Kidney epithelial cell (primary cell): ENCODE results near the gene BRD9. TPM values are rescaled to one million over a fixed set of nuclear protein-coding genes. Genes with fewer than 3 reads are reported as not detected.
"Not testable (repeated sequence)": the region's sequence is repeated elsewhere in the genome, so short reads cannot be mapped to it uniquely, and the experiment has no call there.

Experiments
- DNase-seq: peaks from one replicate; pipeline ENCODE4 v3.0.0-alpha.2; 2010; ENCODE audit warnings: low read depth
- H3K27me3 ChIP-seq: 2 replicates; pipeline ENCODE4 v1.6.0; 2011; ENCODE audit warnings: low read length; ENCODE audit not compliant: control insufficient read depth, insufficient read depth
- H3K36me3 ChIP-seq: 2 replicates; pipeline ENCODE4 v1.5.1; 2011; ENCODE audit warnings: low read length; ENCODE audit not compliant: control insufficient read depth, insufficient read depth
- H3K4me3 ChIP-seq: 2 replicates; pipeline ENCODE4 v1.5.1; 2011; ENCODE audit warnings: low read depth, mild to moderate bottlenecking, control low read depth, low read length
- total RNA-seq: library from RNA; depleted of rRNA; stranded (reverse); fragments of >200 nt; gene quantifications from 2 replicates; pipeline ENCODE4 v1.2.3, GENCODE V29; 2015
- TF ChIP-seq, protein P1 (sequence below): IDR thresholded peaks from 2 replicates; pipeline ENCODE4 v1.5.1; 2011; ENCODE audit warnings: mild to moderate bottlenecking, moderate library complexity, low read length, control low read depth, inconsistent platforms; ENCODE audit not compliant: insufficient read depth, poor library complexity, severe bottlenecking

The BRD9 gene
- total RNA-seq, 1 donor from 2014 or later = 47.3 TPM

DNA sequence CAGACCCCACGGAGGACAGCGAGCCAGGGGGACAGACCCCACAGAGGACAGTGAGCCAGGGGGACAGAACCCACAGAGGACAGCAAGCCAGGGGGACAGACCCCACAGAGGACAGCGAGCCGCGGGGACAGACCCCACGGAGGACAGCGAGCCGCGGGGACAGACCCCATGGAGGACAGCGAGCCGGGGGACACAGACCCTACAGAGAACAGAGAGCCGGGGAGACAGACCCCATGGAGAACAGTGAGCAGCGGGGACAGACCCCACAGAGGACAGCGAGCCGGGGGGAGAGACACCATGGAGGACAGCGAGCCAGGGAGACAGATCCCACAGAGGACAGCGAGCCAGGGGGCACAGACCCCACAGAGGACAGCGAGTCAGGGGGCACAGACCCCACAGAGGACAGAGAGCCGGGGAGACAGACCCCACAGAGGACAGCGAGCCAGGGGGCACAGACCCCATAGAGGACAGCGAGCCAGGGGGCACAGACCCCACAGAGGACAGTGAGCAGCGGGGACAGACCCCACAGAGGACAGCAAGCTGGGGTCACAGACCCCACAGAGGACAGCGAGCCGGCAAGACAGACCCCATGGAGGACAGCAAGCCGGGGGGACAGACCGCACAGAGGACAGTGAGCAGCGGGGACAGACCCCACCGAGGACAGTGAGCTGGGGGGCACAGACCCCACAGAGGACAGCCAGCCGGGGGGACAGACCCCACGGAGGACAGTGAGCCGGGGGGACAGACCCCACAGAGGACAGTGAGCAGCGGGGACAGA lies 37.4 kb downstream of the BRD9 start:
- no peak for DNase-seq
- Histone ChIP-seq H3K36me3 (no peaks in the 10 kb centered on the region), H3K27me3 (peaks cover 28% of the 10 kb centered on the region), H3K4me3 (no peak overlapping the region)
- TF ChIP-seq, protein P1, sequence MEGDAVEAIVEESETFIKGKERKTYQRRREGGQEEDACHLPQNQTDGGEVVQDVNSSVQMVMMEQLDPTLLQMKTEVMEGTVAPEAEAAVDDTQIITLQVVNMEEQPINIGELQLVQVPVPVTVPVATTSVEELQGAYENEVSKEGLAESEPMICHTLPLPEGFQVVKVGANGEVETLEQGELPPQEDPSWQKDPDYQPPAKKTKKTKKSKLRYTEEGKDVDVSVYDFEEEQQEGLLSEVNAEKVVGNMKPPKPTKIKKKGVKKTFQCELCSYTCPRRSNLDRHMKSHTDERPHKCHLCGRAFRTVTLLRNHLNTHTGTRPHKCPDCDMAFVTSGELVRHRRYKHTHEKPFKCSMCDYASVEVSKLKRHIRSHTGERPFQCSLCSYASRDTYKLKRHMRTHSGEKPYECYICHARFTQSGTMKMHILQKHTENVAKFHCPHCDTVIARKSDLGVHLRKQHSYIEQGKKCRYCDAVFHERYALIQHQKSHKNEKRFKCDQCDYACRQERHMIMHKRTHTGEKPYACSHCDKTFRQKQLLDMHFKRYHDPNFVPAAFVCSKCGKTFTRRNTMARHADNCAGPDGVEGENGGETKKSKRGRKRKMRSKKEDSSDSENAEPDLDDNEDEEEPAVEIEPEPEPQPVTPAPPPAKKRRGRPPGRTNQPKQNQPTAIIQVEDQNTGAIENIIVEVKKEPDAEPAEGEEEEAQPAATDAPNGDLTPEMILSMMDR = no peak

DNA sequence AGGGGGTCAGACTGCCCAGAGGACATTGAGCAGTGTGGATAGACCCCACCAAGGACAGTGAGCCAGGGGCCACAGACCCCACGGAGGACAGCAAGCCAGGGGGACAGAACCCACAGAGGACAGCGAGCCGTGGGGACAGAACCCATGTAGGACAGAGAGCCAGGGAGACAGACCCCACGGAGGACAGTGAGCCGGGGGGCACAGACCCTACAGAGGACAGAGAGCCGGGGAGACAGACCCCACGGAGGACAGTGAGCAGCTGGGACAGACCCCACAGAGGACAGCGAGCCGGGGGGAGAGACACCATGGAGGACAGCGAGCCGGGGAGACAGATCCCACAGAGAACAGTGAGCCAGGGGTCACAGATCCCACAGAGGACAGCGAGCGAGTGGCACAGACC lies 38.4 kb downstream of the BRD9 start:
- Histone ChIP-seq H3K36me3 (no peaks in the 10 kb centered on the region), H3K27me3 (peaks cover 37% of the 10 kb centered on the region), H3K4me3 (no peak overlapping the region)
- no peak for DNase-seq
- TF ChIP-seq, protein P1 = no peak

DNA sequence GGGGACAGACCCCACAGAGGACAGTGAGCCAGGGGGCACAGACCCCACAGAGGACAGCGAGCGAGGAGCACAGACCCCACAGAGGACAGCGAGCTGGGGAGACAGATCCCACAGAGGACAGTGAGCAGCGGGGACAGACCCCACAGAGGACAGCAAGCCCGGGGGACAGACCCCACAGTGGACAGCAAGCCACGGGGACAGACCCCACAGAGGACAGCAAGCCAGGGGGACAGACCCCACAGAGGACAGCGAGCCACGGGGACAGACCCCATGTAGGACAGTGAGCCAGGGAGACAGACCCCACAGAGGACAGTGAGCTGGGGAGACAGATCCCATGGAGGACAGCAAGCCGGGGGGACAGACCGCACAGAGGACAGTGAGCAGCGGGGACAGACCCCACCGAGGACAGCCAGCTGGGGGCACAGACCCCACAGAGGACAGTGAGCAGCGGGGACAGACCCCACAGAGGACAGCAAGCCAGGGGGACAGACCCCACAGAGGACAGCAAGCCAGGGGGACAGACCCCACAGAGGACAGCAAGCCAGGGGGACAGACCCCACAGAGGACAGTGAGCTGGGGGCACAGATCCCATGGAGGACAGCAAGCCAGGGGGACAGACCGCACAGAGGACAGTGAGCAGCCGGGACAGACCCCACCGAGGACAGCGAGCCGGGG lies 39.0 kb downstream of the BRD9 start:
- H3K36me3 ChIP-seq = not testable (repeated sequence)

DNA sequence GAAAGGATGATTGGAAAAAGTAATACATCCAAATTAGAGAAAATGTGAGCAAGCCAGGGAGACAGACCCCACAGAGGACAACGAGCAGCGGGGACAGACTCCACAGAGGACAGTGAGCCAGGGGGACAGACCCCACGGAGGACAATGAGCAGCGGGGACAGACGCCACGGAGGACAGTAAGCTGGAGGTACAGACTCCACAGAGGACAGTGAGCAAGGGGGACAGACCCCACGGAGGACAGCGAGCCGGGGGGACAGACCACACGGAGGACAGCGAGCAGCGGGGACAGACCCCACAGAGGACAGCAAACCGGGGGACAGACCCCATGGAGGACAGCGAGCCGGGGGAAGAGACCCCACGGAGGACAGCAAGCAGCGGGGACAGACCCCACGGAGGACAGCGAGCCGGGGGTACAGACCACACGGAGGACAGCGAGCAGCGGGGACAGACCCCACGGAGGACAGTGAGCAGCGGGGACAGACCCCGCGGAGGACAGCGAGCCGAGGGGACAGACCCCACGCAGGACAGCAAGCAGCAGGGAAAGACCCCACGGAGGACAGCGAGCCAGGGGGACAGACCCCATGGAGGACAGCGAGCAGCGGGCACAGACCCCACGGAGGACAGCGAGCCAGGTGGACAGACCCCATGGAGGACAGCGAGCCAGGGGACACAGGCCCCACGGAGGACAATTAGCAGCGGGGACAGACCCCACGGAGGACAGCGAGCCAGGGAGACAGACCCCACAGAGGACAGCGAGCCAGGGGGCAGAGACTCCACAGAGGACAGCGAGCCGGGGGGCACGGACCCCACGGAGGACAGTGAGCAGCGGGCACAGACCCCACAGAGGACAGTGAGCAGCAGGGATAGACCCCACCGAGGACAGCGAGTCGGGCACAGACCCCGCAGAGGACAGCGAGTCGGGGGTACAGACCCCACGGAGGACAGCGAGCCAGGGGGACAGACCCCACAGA lies 39.9 kb downstream of the BRD9 start:
- Histone ChIP-seq H3K4me3 (no peak overlapping the region), H3K27me3 (peaks cover 37% of the 10 kb centered on the region), H3K36me3 (no peaks in the 10 kb centered on the region)
- DNase-seq = no peak
- TF ChIP-seq, protein P1 = no peak

More for the DNA sequence above, 39.0 kb downstream of the BRD9 start:
- DNase-seq, H3K4me3 ChIP-seq: not testable (repeated sequence)
- H3K27me3 ChIP-seq = peaks cover 37% of the 10 kb centered on the region

DNA sequence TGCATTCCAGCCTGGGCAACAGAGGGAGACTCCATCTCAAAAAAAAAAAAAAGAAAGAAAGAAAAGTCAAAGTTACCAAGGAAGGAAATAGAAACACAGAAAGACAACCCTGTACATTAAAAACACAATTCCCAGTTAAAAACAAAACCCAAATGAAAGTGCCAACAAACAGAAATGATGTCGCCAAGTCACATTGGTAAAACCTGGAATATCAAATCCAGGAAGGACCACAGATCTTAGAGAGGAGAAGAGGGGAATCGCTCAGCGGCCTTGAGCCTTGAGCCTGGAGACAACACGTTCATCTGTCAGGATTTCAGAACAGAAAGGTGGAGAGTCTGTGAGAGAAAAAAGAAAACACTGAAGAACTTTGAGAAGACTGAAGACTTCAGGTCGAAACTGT lies 40.6 kb downstream of the BRD9 start:
- peaks cover 37% of the 10 kb centered on the region for H3K27me3 ChIP-seq
- TF ChIP-seq, protein P1 = no peak
- H3K4me3 ChIP-seq = no peak overlapping the region
- H3K36me3 ChIP-seq = no peaks in the 10 kb centered on the region
- no peak for DNase-seq

DNA sequence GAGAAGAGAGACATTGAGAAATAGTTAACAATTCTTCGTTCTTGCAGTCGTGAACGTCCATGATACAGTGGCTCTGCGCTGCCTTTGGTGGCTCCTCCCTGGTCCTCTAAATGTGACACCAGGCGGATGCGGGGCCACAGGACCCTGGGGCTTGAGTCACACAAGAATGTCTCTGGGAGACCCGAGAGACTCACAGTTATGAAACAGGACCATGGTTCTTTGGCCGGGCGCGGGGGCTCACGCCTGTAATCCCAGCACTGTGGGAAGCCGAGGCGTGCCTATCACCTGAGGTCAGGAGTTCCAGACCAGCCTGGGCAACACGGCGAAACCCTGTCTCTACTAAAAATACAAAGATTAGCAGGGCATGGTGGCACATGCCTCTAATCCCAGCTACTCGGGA lies 41.0 kb downstream of the BRD9 start:
- no peak for DNase-seq
- H3K27me3 ChIP-seq = peaks cover 37% of the 10 kb centered on the region
- TF ChIP-seq, protein P1 = no peak
- H3K4me3 ChIP-seq = no peak overlapping the region
- no peaks in the 10 kb centered on the region for H3K36me3 ChIP-seq
